B cell (primary cell): ENCODE results near the gene FOXO1. TPM values are rescaled to one million over a fixed set of nuclear protein-coding genes. Genes with fewer than 3 reads are reported as not detected.

Experiments
- ATAC-seq: fragments of 200-7000 bp; cut with Tn5 transposase; one replicate; pipeline ENCODE4 v1.10.0; 2021; ENCODE audit warnings: low read depth, mild to moderate bottlenecking, moderate number of reproducible peaks, moderate library complexity
- CTCF ChIA-PET: fragments of 350-600 bp; sonication (Branson Sonifier 250); formaldehyde crosslinking; loops from one replicate; lab custom pipeline; 2021; ENCODE audit warnings: antibody characterized with exemption, inconsistent platforms; lab: Charles Lee
- POLR2A ChIA-PET: fragments of 350-600 bp; sonication (Branson Sonifier 250); formaldehyde crosslinking; loops from one replicate; lab custom pipeline; 2021; ENCODE audit warnings: antibody characterized with exemption; lab: Charles Lee
- DNase-seq: peaks from one replicate; pipeline ENCODE4 v3.0.0; 2013
- H2AFZ ChIP-seq: 2 replicates; pipeline ENCODE4 v1.6.1; 2012; ENCODE audit warnings: mild to moderate bottlenecking, low read depth, low read length; ENCODE audit not compliant: insufficient read depth, poor library complexity, severe bottlenecking
- H3K27ac ChIP-seq, 2 donors: 1 replicate in 1 of 2; 2 replicates in 1 of 2; pipeline ENCODE4 v1.5.1; 2012 to 2013; ENCODE audit warnings: low read length in 2 of 2, mild to moderate bottlenecking in 2 of 2, moderate library complexity in 1 of 2
- H3K27me3 ChIP-seq, 4 experiments: fragments of 200-600 bp in 1 of 4; sonication (generic) in 1 of 4; replicated peaks in 1 of 4; 1 replicate in 2 of 4; 2 replicates in 2 of 4; pipeline versions ENCODE4 v1.6.1 to v1.7.0; 2013 to 2016; ENCODE audit warnings: low read length in 3 of 4, mild to moderate bottlenecking in 2 of 4, mixed read lengths in 1 of 4, moderate library complexity in 1 of 4; ENCODE audit not compliant: insufficient read depth in 4 of 4, control insufficient read depth in 3 of 4; ENCODE audit errors: control extremely low read depth in 1 of 4
- H3K36me3 ChIP-seq, 2 experiments: replicated peaks in 1 of 2; 1 replicate in 1 of 2; 2 replicates in 1 of 2; pipeline versions ENCODE4 v1.6.1 to v1.7.1; 2013; ENCODE audit warnings: low read length in 1 of 2; ENCODE audit not compliant: insufficient read depth in 2 of 2, control insufficient read depth in 1 of 2; ENCODE audit errors: control extremely low read depth in 1 of 2, extremely low read depth in 1 of 2
- H3K4me1 ChIP-seq, 2 donors: fragments of 200-600 bp in 1 of 2; sonication (generic) in 1 of 2; 1 replicate in 1 of 2; 2 replicates in 1 of 2; pipeline versions ENCODE4 v1.5.1 to v1.6.1; 2013 to 2017; ENCODE audit warnings: low read length in 2 of 2; ENCODE audit not compliant: control insufficient read depth in 2 of 2, insufficient read depth in 2 of 2
- H3K4me2 ChIP-seq: replicated peaks from 2 replicates; pipeline ENCODE3; 2012; ENCODE audit warnings: mild to moderate bottlenecking, low read depth, low read length; ENCODE audit not compliant: poor library complexity, severe bottlenecking
- H3K4me3 ChIP-seq, 5 experiments: fragments of 200-600 bp in 1 of 5; sonication (generic) in 1 of 5; 1 replicate in 3 of 5; 2 replicates in 2 of 5; pipeline versions ENCODE4 v1.5.1 to v1.7.0; 2011 to 2016; ENCODE audit warnings: low read length in 4 of 5, mild to moderate bottlenecking in 4 of 5, low read depth in 2 of 5, control low read depth in 1 of 5, moderate library complexity in 1 of 5; ENCODE audit not compliant: insufficient read depth in 1 of 5; ENCODE audit errors: control extremely low read depth in 1 of 5, extremely low read depth in 1 of 5
- H3K79me2 ChIP-seq: fragments of 200-600 bp; sonication (generic); one replicate; pipeline ENCODE4 v1.6.0; 2016; ENCODE audit warnings: low read length; ENCODE audit not compliant: control insufficient read depth, insufficient read depth
- H3K9ac ChIP-seq: fragments of 200-600 bp; sonication (generic); 2 replicates; pipeline ENCODE4 v1.6.1; 2017; ENCODE audit warnings: mild to moderate bottlenecking, low read length, moderate library complexity
- H3K9me3 ChIP-seq, 3 donors: one replicate each; pipeline versions ENCODE4 v1.6.1 to v1.7.1; 2013; ENCODE audit warnings: low read length in 2 of 3; ENCODE audit not compliant: control insufficient read depth in 2 of 3, insufficient read depth in 1 of 3; ENCODE audit errors: control extremely low read depth in 1 of 3
- H4K20me1 ChIP-seq: 2 replicates; pipeline ENCODE4 v1.6.0; 2012; ENCODE audit warnings: mild to moderate bottlenecking, low read length; ENCODE audit not compliant: insufficient read depth, control insufficient read depth, poor library complexity, severe bottlenecking
- H3K27ac Mint-ChIP-seq: one replicate; pipeline ENCODE4 v1.8.0; 2021; ENCODE audit warnings: mixed read lengths
- H3K27me3 Mint-ChIP-seq: one replicate; pipeline ENCODE4 v1.8.0; 2021; ENCODE audit warnings: mixed read lengths
- H3K4me1 Mint-ChIP-seq: one replicate; pipeline ENCODE4 v1.8.0; 2021; ENCODE audit warnings: mixed read lengths
- H3K4me3 Mint-ChIP-seq: one replicate; pipeline ENCODE4 v1.8.0; 2021; ENCODE audit warnings: mixed read lengths
- H3K9me3 Mint-ChIP-seq: one replicate; pipeline ENCODE4 v1.8.0; 2022; ENCODE audit warnings: mixed read lengths; ENCODE audit not compliant: insufficient read depth
- CTCF ChIP-seq: fragments of 200-600 bp; IDR thresholded peaks from one replicate; pipeline ENCODE4 v1.8.0; 2022; ENCODE audit warnings: antibody characterized with exemption, mild to moderate bottlenecking
- EZH2 ChIP-seq: IDR thresholded peaks from 2 replicates; pipeline ENCODE4 v1.6.1; 2012; ENCODE audit warnings: borderline replicate concordance, low read depth, mild to moderate bottlenecking, moderate library complexity, low read length; ENCODE audit not compliant: insufficient read depth, poor library complexity, severe bottlenecking
- WGBS: methylation state at CpG from one replicate; pipeline ENCODE4 v1.1.5; 2013; ENCODE audit warnings: missing lambda C conversion rate; ENCODE audit not compliant: insufficient coverage; 5-methylcytosine and 5-hydroxymethylcytosine counted together
- intact Hi-C: fragments of 100-400 bp; cut with micrococcal nuclease; formaldehyde crosslinking; loops from one replicate; pipeline ENCODE4 v1.10.0; 2022
- polyA plus RNA-seq: library from polyadenylated mRNA; depleted of rRNA; stranded (reverse); fragments of >200 nt; gene quantifications from 2 replicates; pipeline ENCODE4 v1.2.3, GENCODE V29; 2012
- total RNA-seq, 2 donors: library from RNA; stranded (reverse); fragments of 120-200 nt in 1 of 2; gene quantifications; 1 replicate in 1 of 2; 2 replicates in 1 of 2; pipeline versions ENCODE4 v1.2.3 to v1.2.4, GENCODE V29; 2013 to 2022

FOXO1 gene
- total and polyA plus RNA-seq, 2 donors (not counting 1 experiment from before 2014, with no cell fraction given), result 22.8 to 77.9 TPM

DNA sequence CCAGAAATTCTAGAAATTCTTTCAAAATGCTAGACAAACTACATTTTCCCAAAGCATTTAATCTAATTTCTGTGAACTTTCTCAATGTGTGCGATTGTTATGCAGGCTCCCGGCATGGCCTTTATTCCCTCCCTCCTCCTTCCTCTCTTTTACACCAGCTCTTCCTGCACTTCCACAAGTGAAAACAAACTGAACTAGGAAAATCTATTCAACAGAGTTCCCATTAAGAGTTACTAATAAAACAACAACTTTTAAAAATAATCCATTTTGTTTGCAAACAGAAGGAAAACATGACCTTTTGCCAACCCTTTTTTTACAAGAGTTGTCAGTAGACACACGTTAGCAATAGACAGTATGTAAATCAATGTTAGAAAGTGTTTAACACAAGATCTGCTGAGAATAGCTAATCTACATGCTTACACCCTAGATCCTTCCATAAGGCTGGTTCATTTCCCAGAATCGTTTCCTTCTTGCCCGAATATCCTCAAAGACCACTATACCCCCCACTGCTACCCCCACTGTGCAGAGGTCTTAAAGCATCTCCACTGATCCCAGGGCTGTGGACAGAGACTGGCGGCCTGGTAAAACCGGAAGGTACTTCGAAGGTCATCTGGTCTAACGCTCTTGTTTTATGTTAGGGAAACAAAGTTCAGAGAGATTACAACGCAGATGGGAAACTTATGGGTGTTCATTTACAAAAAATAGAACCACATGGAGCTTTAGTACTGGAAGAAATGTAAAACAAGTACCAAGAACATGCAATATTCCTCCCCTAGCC is 98.0 kb downstream of the FOXO1 start:
- TF ChIP-seq CTCF, result no peak
- no peak for TF ChIP-seq EZH2
- Histone ChIP-seq H4K20me1 (peaks cover 94% of the 10 kb centered on the region), H3K79me2 (peaks cover 99% of the 10 kb centered on the region), H2AFZ (no peak overlapping the region), H3K27me3 (no peaks in the 10 kb centered on the region), H3K9me3 (no peaks in the 10 kb centered on the region), H3K36me3 (no peaks in the 10 kb centered on the region), H3K4me2 (peak overlapping the region; percentile 26), H3K9ac (no peak overlapping the region), H3K27ac (peak overlapping the region in 1 of 2 donors; percentile 44), H3K4me3 (no peak overlapping the region), H3K4me1 (peaks cover 87 to 90% of the 10 kb centered on the region in 2 donors)
- peaks cover 85% of the 10 kb centered on the region for H3K4me1 Mint-ChIP-seq
- H3K27ac Mint-ChIP-seq, result no peak overlapping the region
- ATAC-seq (no peak), DNase-seq (no peak)
- ChIA-PET CTCF (interaction anchor here (0.6 to 1.3 kb wide), 3 partner anchors 10 to 499 kb away, joined by 3 to 4 read pairs (median 3); no protein-coding TSS in a partner anchor), POLR2A (no interaction called here)
- H3K27me3 Mint-ChIP-seq, result no peaks in the 10 kb centered on the region
- intact Hi-C loops, result loop anchor here (2.0 kb wide), 1 partner anchor 14 kb away; no protein-coding TSS in a partner anchor
- WGBS, result 89% methylated on average over 8 of the region's 10 CpGs
- H3K9me3 Mint-ChIP-seq, result no peaks in the 10 kb centered on the region
- H3K4me3 Mint-ChIP-seq, result peak overlapping the region; percentile 0

GRCh38 chr13:40566811-40567210 is 99.6 kb downstream of the FOXO1 start:
- POLR2A ChIA-PET, result interaction anchor here (1.7 kb wide), 1 partner anchor 11 kb away, joined by 6 read pairs; no protein-coding TSS in a partner anchor

More at GRCh38 chr13:40566811-40567210, 99.6 kb downstream of the FOXO1 start:
- Histone ChIP-seq H4K20me1 (peaks cover 92% of the 10 kb centered on the region), H3K79me2 (peaks cover 99% of the 10 kb centered on the region), H3K9me3 (no peaks in the 10 kb centered on the region), H3K9ac (no peak overlapping the region), H2AFZ (no peak overlapping the region), H3K27me3 (no peaks in the 10 kb centered on the region), H3K4me2 (peak overlapping the region; percentile 25), H3K27ac (no peak overlapping the region), H3K4me1 (peaks cover 86 to 94% of the 10 kb centered on the region in 2 donors), H3K4me3 (no peak overlapping the region), H3K36me3 (no peaks in the 10 kb centered on the region)
- TF ChIP-seq CTCF, result no peak
- no peak for TF ChIP-seq EZH2
- intact Hi-C loops, result no loop called here
- Mint-ChIP-seq H3K4me1 (peaks cover 88% of the 10 kb centered on the region), H3K9me3 (no peaks in the 10 kb centered on the region), H3K27me3 (no peaks in the 10 kb centered on the region), H3K27ac (peak overlapping the region; percentile 43), H3K4me3 (peak overlapping the region; percentile 5)
- DNase-seq, result no peak
- 50% methylated on average over 1 of the region's 2 CpGs for WGBS
- no peak for ATAC-seq
- CTCF ChIA-PET, result interaction anchor here (0.7 to 1.6 kb wide), 3 partner anchors 80 to 116 kb away, joined by 3 to 4 read pairs (median 3); no protein-coding TSS in a partner anchor
